HEK293 (cell line): Measurements from ENCODE around the gene PLD6.

Experiments used
- CTCF ChIP-seq: fragments of 450-650 bp; formaldehyde crosslinking; IDR thresholded peaks from 2 replicates; pipeline ENCODE4 v1.5.1; 2016; ENCODE audit warnings: missing biosample characterization, missing genetic modification characterization
- SALL2 ChIP-seq: fragments of 450-650 bp; formaldehyde crosslinking; IDR thresholded peaks from 2 replicates; pipeline ENCODE4 v1.5.0; 2017; ENCODE audit warnings: missing biosample characterization, mild to moderate bottlenecking, missing genetic modification characterization, borderline replicate concordance
- SP7 ChIP-seq: fragments of 450-650 bp; formaldehyde crosslinking; IDR thresholded peaks from 2 replicates; pipeline ENCODE4 v1.5.1; 2016; ENCODE audit warnings: missing biosample characterization, missing genetic modification characterization
- ZNF248 ChIP-seq: fragments of 450-650 bp; formaldehyde crosslinking; IDR thresholded peaks from 2 replicates; pipeline ENCODE4 v1.5.1; 2017; ENCODE audit warnings: missing biosample characterization, missing genetic modification characterization
- ZNF362 ChIP-seq: fragments of 450-650 bp; formaldehyde crosslinking; IDR thresholded peaks from 2 replicates; pipeline ENCODE4 v1.5.1; 2016; ENCODE audit warnings: missing biosample characterization, missing genetic modification characterization
- ZNF404 ChIP-seq: fragments of 450-650 bp; formaldehyde crosslinking; IDR thresholded peaks from 2 replicates; pipeline ENCODE4 v1.5.1; 2017; ENCODE audit warnings: missing biosample characterization, missing genetic modification characterization
- ZNF518A ChIP-seq: fragments of 450-650 bp; formaldehyde crosslinking; conservative IDR thresholded peaks from 2 replicates; pipeline ENCODE4 v1.5.1; 2016; ENCODE audit warnings: low read depth, missing biosample characterization, missing genetic modification characterization

GRCh38 chr17:17179371-17179827, 26.7 kb downstream of the PLD6 start:
- TF ChIP-seq SP7 (tag by site-specific recombination) (no peak), ZNF404 (tag by site-specific recombination) (no peak), ZNF518A (tag by site-specific recombination) (no peak), ZNF362 (no peak), SALL2 (tag by site-specific recombination) (no peak), ZNF248 (tag by site-specific recombination) (no peak), CTCF (tag by site-specific recombination) (no peak)
